IPS DF 6.9 (cell line): ENCODE measurements around the gene IRF9.

Source experiments
- DNase-seq: peaks from one replicate; pipeline ENCODE4 v3.0.0-alpha.2; 2013; ENCODE audit warnings: low read depth, low spot score
- H3K27ac ChIP-seq: one replicate; pipeline ENCODE4 v1.5.1; 2013; ENCODE audit warnings: low read length, control low read depth
- H3K27me3 ChIP-seq: 2 replicates; pipeline ENCODE4 v1.6.1; 2013; ENCODE audit warnings: mild to moderate bottlenecking, low read length; ENCODE audit not compliant: control insufficient read depth, insufficient read depth
- H3K36me3 ChIP-seq: 2 replicates; pipeline ENCODE4 v1.6.1; 2013; ENCODE audit warnings: low read length; ENCODE audit not compliant: control insufficient read depth, insufficient read depth
- H3K4me1 ChIP-seq: 2 replicates; pipeline ENCODE4 v1.6.1; 2013; ENCODE audit warnings: low read length; ENCODE audit not compliant: control insufficient read depth, insufficient read depth
- H3K4me3 ChIP-seq: 2 replicates; pipeline ENCODE4 v1.5.1; 2013; ENCODE audit warnings: mild to moderate bottlenecking, low read length
- H3K9me3 ChIP-seq: 2 replicates; pipeline ENCODE4 v1.6.1; 2013; ENCODE audit warnings: low read length, inconsistent platforms; ENCODE audit not compliant: control insufficient read depth, insufficient read depth
- WGBS: extraction: QIAGEN DNeasy Blood & Tissue Kit; methylation state at CpG from one replicate; pipeline ENCODE4 v1.1.7; 2013; ENCODE audit warnings: mixed read lengths, missing lambda C conversion rate; ENCODE audit not compliant: insufficient read length, insufficient coverage; 5-methylcytosine and 5-hydroxymethylcytosine counted together

Gene IRF9

GRCh38 chr14:24186831-24187538, 25.9 kb downstream of the IRF9 start:
- DNase-seq, result no peak
- H3K4me1 ChIP-seq, result no peaks in the 10 kb centered on the region
- no peak overlapping the region for H3K27ac ChIP-seq
- no peaks in the 10 kb centered on the region for H3K9me3 ChIP-seq
- H3K4me3 ChIP-seq, result no peak overlapping the region
- no CpG with 5 or more reads among the region's 10 CpGs for WGBS
- H3K36me3 ChIP-seq, result peaks cover 34% of the 10 kb centered on the region
- H3K27me3 ChIP-seq, result no peaks in the 10 kb centered on the region

GRCh38 chr14:24187539-24187915, 26.5 kb downstream of the IRF9 start:
- Histone ChIP-seq H3K4me1 (no peaks in the 10 kb centered on the region), H3K27ac (no peak overlapping the region), H3K36me3 (peaks cover 29% of the 10 kb centered on the region), H3K27me3 (no peaks in the 10 kb centered on the region), H3K4me3 (no peak overlapping the region), H3K9me3 (no peaks in the 10 kb centered on the region)
- no CpG with 5 or more reads among the region's 2 CpGs for WGBS
- DNase-seq, result no peak

GRCh38 chr14:24188251-24189058, 27.4 kb downstream of the IRF9 start, which contains the start of gene IPO4:
Gene IPO4, minus strand, starts transcription at chr14:24188816. Its CDS starts 29 bp downstream, at chr14:24188787.
- WGBS, result no CpG with 5 or more reads among the region's 65 CpGs
- H3K9me3 ChIP-seq, result no peaks in the 10 kb centered on the region
- no peak within 1 kb of the TSS for H3K27ac ChIP-seq
- H3K36me3 ChIP-seq, result peaks cover 25% of the 10 kb centered on the region
- no peaks in the 10 kb centered on the region for H3K27me3 ChIP-seq
- DNase-seq, result peak; percentile 95
- no peaks in the 10 kb centered on the region for H3K4me1 ChIP-seq
- peak within 1 kb of the TSS; percentile 87 for H3K4me3 ChIP-seq

GRCh38 chr14:24189059-24189375, 28.0 kb downstream of the IRF9 start:
- peaks cover 21% of the 10 kb centered on the region for H3K36me3 ChIP-seq
- H3K27me3 ChIP-seq, result no peaks in the 10 kb centered on the region
- H3K27ac ChIP-seq, result no peak overlapping the region
- H3K4me1 ChIP-seq, result no peaks in the 10 kb centered on the region
- no CpG with 5 or more reads among the region's 3 CpGs for WGBS
- no peaks in the 10 kb centered on the region for H3K9me3 ChIP-seq
- H3K4me3 ChIP-seq, result no peak overlapping the region
- no peak for DNase-seq

GRCh38 chr14:24189460-24189859, 28.4 kb downstream of the IRF9 start:
- Histone ChIP-seq H3K36me3 (peaks cover 17% of the 10 kb centered on the region), H3K27me3 (no peaks in the 10 kb centered on the region), H3K4me3 (no peak overlapping the region), H3K27ac (no peak overlapping the region), H3K4me1 (no peaks in the 10 kb centered on the region), H3K9me3 (no peaks in the 10 kb centered on the region)
- no CpG with 5 or more reads among the region's 9 CpGs for WGBS
- no peak for DNase-seq

GRCh38 chr14:24190416-24190815, 29.4 kb downstream of the IRF9 start:
- no CpG with 5 or more reads among the region's 10 CpGs for WGBS

GRCh38 chr14:24192933-24193332, 31.9 kb downstream of the IRF9 start:
- no peaks in the 10 kb centered on the region for H3K27me3 ChIP-seq
- WGBS, result no CpG with 5 or more reads among the region's 15 CpGs
- H3K36me3 ChIP-seq, result no peaks in the 10 kb centered on the region
- H3K27ac ChIP-seq, result no peak overlapping the region
- H3K4me3 ChIP-seq, result no peak overlapping the region
- DNase-seq, result no peak
- H3K4me1 ChIP-seq, result no peaks in the 10 kb centered on the region
- no peaks in the 10 kb centered on the region for H3K9me3 ChIP-seq

More at GRCh38 chr14:24190416-24190815, 29.4 kb downstream of the IRF9 start:
- H3K36me3 ChIP-seq, result peaks cover 8% of the 10 kb centered on the region
- no peaks in the 10 kb centered on the region for H3K27me3 ChIP-seq
- H3K4me1 ChIP-seq, result no peaks in the 10 kb centered on the region
- no peak overlapping the region for H3K4me3 ChIP-seq
- H3K27ac ChIP-seq, result no peak overlapping the region
- no peak for DNase-seq
- H3K9me3 ChIP-seq, result no peaks in the 10 kb centered on the region

- no peak for DNase-seq
- Histone ChIP-seq H3K27ac (no peak overlapping the region), H3K9me3 (no peaks in the 10 kb centered on the region), H3K4me3 (no peak overlapping the region; the same call in 1 of the 2 replicates), H3K36me3 (no peaks in the 10 kb centered on the region), H3K27me3 (no peaks in the 10 kb centered on the region), H3K4me1 (no peaks in the 10 kb centered on the region)
- WGBS, result no CpG with 5 or more reads among the region's 7 CpGs
These were observed 33.3 kb downstream of the IRF9 start for GRCh38 chr14:24194186-24194872.

GRCh38 chr14:24194873-24195185, 33.8 kb downstream of the IRF9 start:
- H3K36me3 ChIP-seq, result no peaks in the 10 kb centered on the region
- no peaks in the 10 kb centered on the region for H3K9me3 ChIP-seq
- H3K4me1 ChIP-seq, result no peaks in the 10 kb centered on the region
- H3K27me3 ChIP-seq, result no peaks in the 10 kb centered on the region
- DNase-seq, result no peak
- H3K27ac ChIP-seq, result no peak overlapping the region
- no CpG with 5 or more reads among the region's 8 CpGs for WGBS
- H3K4me3 ChIP-seq, result peak overlapping the region; percentile 68; the same call in 1 of the 2 replicates

GRCh38 chr14:24195186-24196070, 34.4 kb downstream of the IRF9 start, which contains the start of gene TM9SF1:
Gene TM9SF1, minus strand, starts transcription at chr14:24195441. Its CDS starts 422 bp downstream, at chr14:24195019.
- no CpG with 5 or more reads among the region's 89 CpGs for WGBS
- peak within 1 kb of the TSS; percentile 68 for H3K4me3 ChIP-seq
- DNase-seq, result no peak
- H3K27ac ChIP-seq, result no peak within 1 kb of the TSS
- no peaks in the 10 kb centered on the region for H3K27me3 ChIP-seq
- no peaks in the 10 kb centered on the region for H3K9me3 ChIP-seq
- no peaks in the 10 kb centered on the region for H3K36me3 ChIP-seq
- H3K4me1 ChIP-seq, result no peaks in the 10 kb centered on the region
